HFFc6 (cell line): ENCODE measurements around the gene SLC19A2. TPM values are rescaled to one million over a fixed set of nuclear protein-coding genes. Genes with fewer than 3 reads are reported as not detected.

ENCODE experiments used
- DNase-seq: peaks from one replicate; pipeline ENCODE4 v3.0.0-alpha.2; 2018
- H3K27ac Mint-ChIP-seq: 2 replicates; pipeline ENCODE4 v1.8.0; 2020; ENCODE audit warnings: mild to moderate bottlenecking, mixed read lengths
- H3K27me3 Mint-ChIP-seq: 2 replicates; pipeline ENCODE4 v1.8.0; 2021; ENCODE audit warnings: mild to moderate bottlenecking, moderate library complexity, mixed read lengths; ENCODE audit not compliant: insufficient read depth
- H3K36me3 Mint-ChIP-seq: 2 replicates; pipeline ENCODE4 v1.8.0; 2021; ENCODE audit warnings: low read depth, mixed read lengths
- H3K4me1 Mint-ChIP-seq: 2 replicates; pipeline ENCODE4 v1.8.0; 2020; ENCODE audit warnings: low read depth, mixed read lengths
- H3K4me3 Mint-ChIP-seq: 2 replicates; pipeline ENCODE4 v1.8.0; 2020; ENCODE audit warnings: mild to moderate bottlenecking, moderate library complexity, mixed read lengths
- H3K9me3 Mint-ChIP-seq: 2 replicates; pipeline ENCODE4 v1.8.0; 2020; ENCODE audit warnings: mild to moderate bottlenecking, mixed read lengths
- total RNA-seq, 6 experiments: library from RNA; stranded (reverse); fragmentation: NEBNext Ultra II Directional; extraction: Animal tissue kit (Norgen Biotek cat#: 25700); gene quantifications; 2 replicates in 1 of 6; 3 replicates in 5 of 6; pipeline ENCODE4 v1.2.3, GENCODE V29; 2021
- TF ChIP-seq, protein P1 (sequence below): fragments of 200-600 bp; sonication (generic); IDR thresholded peaks from 2 replicates; pipeline ENCODE4 v1.5.0; 2021; ENCODE audit warnings: antibody characterized with exemption, mild to moderate bottlenecking

SLC19A2 gene
- total RNA-seq, 6 experiments from 2014 or later = 2.3 to 3.2 (median 2.8) TPM

DNA sequence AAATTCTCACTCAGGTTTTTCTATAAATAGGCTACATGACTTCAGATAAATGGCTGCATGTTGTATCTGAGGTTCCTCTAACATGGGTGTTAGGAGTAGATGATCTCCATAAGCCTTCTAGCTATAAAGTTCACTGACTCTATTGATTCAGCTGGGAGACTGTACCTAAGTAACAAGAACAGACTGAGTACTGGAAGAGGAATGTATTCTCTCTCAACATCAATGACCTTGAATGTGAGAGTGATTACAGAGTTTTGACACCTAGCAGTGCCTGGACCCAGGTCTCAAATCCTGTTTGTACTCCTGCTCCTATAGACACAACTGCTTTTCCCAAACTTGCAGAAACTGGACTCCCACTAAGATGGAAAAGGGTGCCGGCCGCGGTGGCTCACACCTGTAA is 8.6 kb upstream of the SLC19A2 start:
- no peak for DNase-seq
- Mint-ChIP-seq H3K4me3 (no peak overlapping the region), H3K9me3 (no peaks in the 10 kb centered on the region), H3K4me1 (peaks cover 7% of the 10 kb centered on the region; the same call in 1 of the 2 replicates), H3K27ac (no peak overlapping the region), H3K27me3 (no peaks in the 10 kb centered on the region; the same call in 1 of the 2 replicates), H3K36me3 (no peaks in the 10 kb centered on the region)
- TF ChIP-seq, protein P1, sequence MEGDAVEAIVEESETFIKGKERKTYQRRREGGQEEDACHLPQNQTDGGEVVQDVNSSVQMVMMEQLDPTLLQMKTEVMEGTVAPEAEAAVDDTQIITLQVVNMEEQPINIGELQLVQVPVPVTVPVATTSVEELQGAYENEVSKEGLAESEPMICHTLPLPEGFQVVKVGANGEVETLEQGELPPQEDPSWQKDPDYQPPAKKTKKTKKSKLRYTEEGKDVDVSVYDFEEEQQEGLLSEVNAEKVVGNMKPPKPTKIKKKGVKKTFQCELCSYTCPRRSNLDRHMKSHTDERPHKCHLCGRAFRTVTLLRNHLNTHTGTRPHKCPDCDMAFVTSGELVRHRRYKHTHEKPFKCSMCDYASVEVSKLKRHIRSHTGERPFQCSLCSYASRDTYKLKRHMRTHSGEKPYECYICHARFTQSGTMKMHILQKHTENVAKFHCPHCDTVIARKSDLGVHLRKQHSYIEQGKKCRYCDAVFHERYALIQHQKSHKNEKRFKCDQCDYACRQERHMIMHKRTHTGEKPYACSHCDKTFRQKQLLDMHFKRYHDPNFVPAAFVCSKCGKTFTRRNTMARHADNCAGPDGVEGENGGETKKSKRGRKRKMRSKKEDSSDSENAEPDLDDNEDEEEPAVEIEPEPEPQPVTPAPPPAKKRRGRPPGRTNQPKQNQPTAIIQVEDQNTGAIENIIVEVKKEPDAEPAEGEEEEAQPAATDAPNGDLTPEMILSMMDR = no peak

GRCh38 chr1:169493251-169493650 is 7.5 kb upstream of the SLC19A2 start:
- Mint-ChIP-seq H3K36me3 (no peaks in the 10 kb centered on the region), H3K4me3 (no peak overlapping the region), H3K4me1 (peaks cover 7% of the 10 kb centered on the region; the same call in 1 of the 2 replicates), H3K9me3 (no peaks in the 10 kb centered on the region), H3K27me3 (no peaks in the 10 kb centered on the region; the same call in 1 of the 2 replicates), H3K27ac (no peak overlapping the region)
- TF ChIP-seq, protein P1 = no peak
- no peak for DNase-seq

- Mint-ChIP-seq H3K36me3 (no peaks in the 10 kb centered on the region), H3K9me3 (no peaks in the 10 kb centered on the region), H3K27ac (no peak overlapping the region), H3K27me3 (no peaks in the 10 kb centered on the region; the same call in 1 of the 2 replicates), H3K4me1 (peaks cover 20% of the 10 kb centered on the region), H3K4me3 (no peak overlapping the region)
- TF ChIP-seq, protein P1 = no peak
- DNase-seq = no peak
Measured at GRCh38 chr1:169491845-169492281, 6.1 kb upstream of the SLC19A2 start.

- no peaks in the 10 kb centered on the region for H3K9me3 Mint-ChIP-seq
- peaks cover 2% of the 10 kb centered on the region; the same call in 1 of the 2 replicates for H3K27me3 Mint-ChIP-seq
- H3K36me3 Mint-ChIP-seq = no peaks in the 10 kb centered on the region
- peaks cover 50% of the 10 kb centered on the region for H3K4me1 Mint-ChIP-seq
- no peak overlapping the region for H3K4me3 Mint-ChIP-seq
- TF ChIP-seq, protein P1 = no peak
- H3K27ac Mint-ChIP-seq = no peak overlapping the region
- DNase-seq = no peak
Measured at GRCh38 chr1:169488157-169488556, 2.4 kb upstream of the SLC19A2 start.

DNA sequence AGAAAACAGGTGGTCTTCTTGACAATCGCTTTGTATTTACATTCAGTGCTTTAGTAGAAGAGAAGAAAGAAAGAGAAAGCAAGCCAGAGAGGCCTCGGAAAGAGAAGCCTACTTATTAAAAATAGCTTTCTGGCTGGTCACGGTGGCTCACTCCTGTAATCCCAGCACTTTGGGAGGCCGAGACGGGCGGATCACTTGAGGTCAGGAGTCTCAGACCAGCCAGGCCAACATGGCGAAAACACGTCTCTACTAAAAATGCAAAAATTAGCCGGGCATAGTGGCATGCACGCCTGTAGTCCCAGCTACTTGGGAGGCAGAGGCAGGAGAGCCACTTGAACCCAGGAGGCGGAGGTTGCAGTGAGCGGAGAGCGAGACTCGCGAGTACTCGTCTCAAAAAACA is 1.8 kb upstream of the SLC19A2 start:
- H3K9me3 Mint-ChIP-seq = no peaks in the 10 kb centered on the region
- H3K27ac Mint-ChIP-seq = no peak overlapping the region
- DNase-seq = no peak
- peaks cover 56% of the 10 kb centered on the region for H3K4me1 Mint-ChIP-seq
- TF ChIP-seq, protein P1 = no peak
- peaks cover 2% of the 10 kb centered on the region; the same call in 1 of the 2 replicates for H3K27me3 Mint-ChIP-seq
- no peaks in the 10 kb centered on the region for H3K36me3 Mint-ChIP-seq
- no peak overlapping the region; the same call in 1 of the 2 replicates for H3K4me3 Mint-ChIP-seq
